Breast epithelium (tissue), 3 donors: ENCODE measurements around the gene DGKB.

ENCODE experiments used
- CTCF ChIP-seq, 3 donors: fragments of 450-650 bp; IDR thresholded peaks; one replicate each; pipeline ENCODE4 v1.5.1; 2016 to 2017; ENCODE audit warnings: antibody characterized with exemption in 3 of 3, mild to moderate bottlenecking in 3 of 3, moderate library complexity in 3 of 3
- POLR2A ChIP-seq: fragments of 450-650 bp; IDR thresholded peaks from one replicate; pipeline ENCODE4 v1.6.1; 2016; ENCODE audit warnings: antibody characterized with exemption, mild to moderate bottlenecking, moderate library complexity

GRCh38 chr7:14826426-14826825, 76.1 kb downstream of the DGKB start:
- TF ChIP-seq CTCF (IDR thresholded peaks at IDR 0.05), result no peak
- no peak for TF ChIP-seq POLR2A
